Smooth muscle cell (in vitro differentiated cells): Measurements from ENCODE around the gene TMEM203. TPM values are rescaled to one million over a fixed set of nuclear protein-coding genes. Genes with fewer than 3 reads are reported as not detected.

ENCODE experiments used
- DNase-seq: peaks from one replicate; lab custom pipeline; 2025; ENCODE audit not compliant: unreplicated experiment; lab: John Stamatoyannopoulos, UW
- H2AFZ ChIP-seq: fragments of 200-600 bp; sonication (generic); 2 replicates; pipeline ENCODE4 v1.6.0; 2016; ENCODE audit warnings: antibody characterized with exemption, low read depth, mild to moderate bottlenecking
- H3F3A ChIP-seq: fragments of 200-600 bp; sonication (generic); 2 replicates; pipeline ENCODE4 v1.6.0; 2017; ENCODE audit warnings: antibody characterized with exemption, low read depth
- H3K27ac ChIP-seq: fragments of 200-600 bp; sonication (generic); 2 replicates; pipeline ENCODE4 v1.5.1; 2016; ENCODE audit warnings: low read depth, mild to moderate bottlenecking
- H3K27me3 ChIP-seq: fragments of 200-600 bp; sonication (generic); 2 replicates; pipeline ENCODE4 v1.6.1; 2016; ENCODE audit warnings: low read depth, mild to moderate bottlenecking
- H3K36me3 ChIP-seq: fragments of 200-600 bp; sonication (generic); 2 replicates; pipeline ENCODE4 v1.5.1; 2016; ENCODE audit warnings: low read depth
- H3K4me1 ChIP-seq: fragments of 200-600 bp; sonication (generic); 2 replicates; pipeline ENCODE4 v1.5.1; 2016; ENCODE audit warnings: low read depth
- H3K4me2 ChIP-seq: fragments of 200-600 bp; sonication (generic); 2 replicates; pipeline ENCODE4 v1.6.0; 2016; ENCODE audit warnings: mild to moderate bottlenecking
- H3K4me3 ChIP-seq: fragments of 200-600 bp; sonication (generic); 2 replicates; pipeline ENCODE4 v1.5.1; 2016; ENCODE audit warnings: mild to moderate bottlenecking
- H3K79me2 ChIP-seq: fragments of 200-600 bp; sonication (generic); 2 replicates; pipeline ENCODE4 v1.6.0; 2016; ENCODE audit warnings: low read depth, mild to moderate bottlenecking
- H3K9ac ChIP-seq: fragments of 200-600 bp; sonication (generic); 2 replicates; pipeline ENCODE4 v1.6.0; 2016; ENCODE audit warnings: low read depth
- H3K9me3 ChIP-seq: fragments of 200-600 bp; sonication (generic); replicated peaks from 2 replicates; pipeline ENCODE4 v1.5.1; 2016; ENCODE audit warnings: low read depth
- H4K20me1 ChIP-seq: fragments of 200-600 bp; sonication (generic); 2 replicates; pipeline ENCODE4 v1.6.0; 2016; ENCODE audit warnings: low read depth
- WGBS: methylation state at CpG from one replicate; pipeline ENCODE4 v1.1.7; 2016; ENCODE audit warnings: low lambda C conversion rate; 5-methylcytosine and 5-hydroxymethylcytosine counted together
- polyA plus RNA-seq: library from polyadenylated mRNA; unstranded; fragments of >200 nt; fragmentation: Nextera tagmentation; extraction: Ambion mirVana; gene quantifications from 2 replicates; pipeline ENCODE4 v1.2.1, GENCODE V29; 2016
- total RNA-seq: library from RNA; depleted of rRNA; stranded (reverse); fragments of >200 nt; gene quantifications from 2 replicates; pipeline ENCODE4 v1.2.3, GENCODE V29; 2014
- TF ChIP-seq, protein P1 (sequence below): fragments of 200-600 bp; sonication (generic); IDR thresholded peaks from 2 replicates; pipeline ENCODE4 v1.5.1; 2017; ENCODE audit warnings: borderline replicate concordance, mild to moderate bottlenecking, antibody characterized with exemption; ENCODE audit not compliant: insufficient read depth, poor library complexity, severe bottlenecking

TMEM203 gene
- total and polyA plus RNA-seq, 2 experiments from 2014 or later: 31.0 to 55.1 TPM

DNA sequence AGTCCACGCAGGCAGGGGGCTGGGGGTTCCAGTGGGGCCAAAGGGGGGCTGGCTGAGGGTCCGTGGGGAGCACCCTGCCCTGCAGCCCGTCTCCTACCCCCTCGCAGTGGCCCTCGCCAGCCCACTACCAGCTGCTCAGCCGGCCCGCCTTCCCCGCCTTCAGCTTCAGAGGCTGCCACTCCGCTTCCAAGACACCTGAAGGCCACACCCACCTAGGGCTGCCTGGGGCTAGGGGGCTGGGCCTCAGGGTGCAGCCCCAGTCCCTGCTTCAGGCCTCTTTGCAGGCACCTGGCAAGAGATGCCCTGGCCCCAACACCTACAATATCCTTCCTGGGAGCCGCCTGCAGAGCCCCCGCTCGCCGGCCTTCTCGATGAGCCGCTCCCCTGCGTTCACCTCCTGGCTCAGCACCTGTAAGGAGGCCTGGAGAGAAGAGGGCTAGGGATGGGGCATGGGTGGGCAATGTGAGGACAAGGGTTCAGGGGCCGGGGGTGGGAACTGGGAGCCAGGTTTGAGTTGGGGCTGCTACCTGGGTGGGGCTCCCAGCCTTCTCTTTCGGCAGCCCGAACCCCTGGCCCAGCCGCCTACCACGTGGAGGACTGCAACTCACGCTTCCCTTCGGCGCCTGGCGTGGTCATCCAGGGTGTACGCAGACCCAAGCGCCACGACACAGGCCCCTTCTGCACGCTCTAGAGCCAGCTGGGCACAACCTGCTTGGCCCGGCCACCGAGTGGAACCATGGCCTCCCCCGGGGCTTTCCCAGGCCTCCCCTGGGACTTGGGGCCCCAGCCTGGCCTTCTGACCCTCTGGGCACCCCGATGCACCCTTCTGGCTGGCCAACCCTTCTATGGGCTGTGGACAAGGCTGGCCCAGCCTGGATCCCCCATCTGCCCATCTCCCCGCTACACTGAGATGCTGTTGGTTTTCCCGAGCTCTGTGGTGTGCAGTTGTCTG lies 47.4 kb upstream of the TMEM203 start:
- Histone ChIP-seq H3F3A (no peaks in the 10 kb centered on the region), H3K36me3 (no peaks in the 10 kb centered on the region), H3K4me1 (peaks cover 18% of the 10 kb centered on the region), H3K9me3 (no peaks in the 10 kb centered on the region), H3K27me3 (no peaks in the 10 kb centered on the region), H3K4me3 (no peak overlapping the region), H2AFZ (no peak overlapping the region), H3K27ac (no peak overlapping the region), H3K79me2 (peaks cover 20% of the 10 kb centered on the region), H4K20me1 (peaks cover 10% of the 10 kb centered on the region), H3K9ac (no peak overlapping the region), H3K4me2 (no peak overlapping the region)
- DNase-seq: no peak
- TF ChIP-seq, protein P1, sequence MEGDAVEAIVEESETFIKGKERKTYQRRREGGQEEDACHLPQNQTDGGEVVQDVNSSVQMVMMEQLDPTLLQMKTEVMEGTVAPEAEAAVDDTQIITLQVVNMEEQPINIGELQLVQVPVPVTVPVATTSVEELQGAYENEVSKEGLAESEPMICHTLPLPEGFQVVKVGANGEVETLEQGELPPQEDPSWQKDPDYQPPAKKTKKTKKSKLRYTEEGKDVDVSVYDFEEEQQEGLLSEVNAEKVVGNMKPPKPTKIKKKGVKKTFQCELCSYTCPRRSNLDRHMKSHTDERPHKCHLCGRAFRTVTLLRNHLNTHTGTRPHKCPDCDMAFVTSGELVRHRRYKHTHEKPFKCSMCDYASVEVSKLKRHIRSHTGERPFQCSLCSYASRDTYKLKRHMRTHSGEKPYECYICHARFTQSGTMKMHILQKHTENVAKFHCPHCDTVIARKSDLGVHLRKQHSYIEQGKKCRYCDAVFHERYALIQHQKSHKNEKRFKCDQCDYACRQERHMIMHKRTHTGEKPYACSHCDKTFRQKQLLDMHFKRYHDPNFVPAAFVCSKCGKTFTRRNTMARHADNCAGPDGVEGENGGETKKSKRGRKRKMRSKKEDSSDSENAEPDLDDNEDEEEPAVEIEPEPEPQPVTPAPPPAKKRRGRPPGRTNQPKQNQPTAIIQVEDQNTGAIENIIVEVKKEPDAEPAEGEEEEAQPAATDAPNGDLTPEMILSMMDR: no peak
- 91% methylated on average over 31 of the region's 35 CpGs for WGBS

DNA sequence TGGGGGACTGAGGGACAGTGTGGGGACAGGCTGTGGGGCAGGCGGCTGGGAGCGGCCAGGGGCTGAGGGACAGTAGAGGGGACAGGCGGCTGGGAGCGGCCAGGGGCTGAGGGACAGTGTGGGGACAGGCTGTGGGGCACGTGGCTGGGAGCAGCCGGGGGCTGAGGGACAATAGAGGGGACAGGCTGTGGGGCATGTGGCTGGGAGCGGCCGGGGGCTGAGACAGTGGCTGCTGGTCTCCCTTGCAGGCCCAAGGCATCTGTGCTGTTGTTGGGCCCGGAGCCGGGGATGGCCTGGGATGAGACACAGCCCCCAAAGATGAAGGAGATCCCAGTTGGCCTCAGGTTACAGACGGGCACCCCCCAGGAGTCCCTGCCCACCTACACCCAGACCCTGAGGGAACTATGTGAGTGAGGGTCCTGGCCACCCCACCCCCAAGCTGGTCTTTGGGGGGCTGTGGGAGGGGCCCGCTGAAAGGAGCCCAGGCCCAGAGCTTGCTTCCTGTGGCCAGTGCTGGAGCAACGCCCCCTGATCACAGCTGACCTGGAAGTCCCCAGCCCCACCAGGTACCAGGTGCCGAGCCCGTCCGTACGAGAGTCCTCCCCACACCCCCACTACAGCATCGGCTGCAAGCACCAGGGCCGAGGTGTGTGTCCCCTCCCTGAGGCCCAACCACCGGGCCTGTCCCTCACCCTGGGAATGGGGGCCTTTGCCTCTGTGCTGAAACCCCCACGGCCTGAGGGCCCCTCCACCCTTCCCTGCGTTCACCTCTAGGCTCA lies 46.2 kb upstream of the TMEM203 start:
- TF ChIP-seq, protein P1: no peak
- H3K27me3 ChIP-seq: no peaks in the 10 kb centered on the region
- H3F3A ChIP-seq: no peaks in the 10 kb centered on the region
- H3K27ac ChIP-seq: no peak overlapping the region
- H3K4me2 ChIP-seq: no peak overlapping the region
- H3K79me2 ChIP-seq: peaks cover 14% of the 10 kb centered on the region
- no peak for DNase-seq
- H4K20me1 ChIP-seq: peaks cover 9% of the 10 kb centered on the region
- no peak overlapping the region for H2AFZ ChIP-seq
- no peaks in the 10 kb centered on the region for H3K9me3 ChIP-seq
- WGBS: 93% methylated on average over 16 of the region's 22 CpGs
- H3K4me3 ChIP-seq: no peak overlapping the region
- H3K4me1 ChIP-seq: peaks cover 18% of the 10 kb centered on the region
- H3K9ac ChIP-seq: no peak overlapping the region
- H3K36me3 ChIP-seq: no peaks in the 10 kb centered on the region

DNA sequence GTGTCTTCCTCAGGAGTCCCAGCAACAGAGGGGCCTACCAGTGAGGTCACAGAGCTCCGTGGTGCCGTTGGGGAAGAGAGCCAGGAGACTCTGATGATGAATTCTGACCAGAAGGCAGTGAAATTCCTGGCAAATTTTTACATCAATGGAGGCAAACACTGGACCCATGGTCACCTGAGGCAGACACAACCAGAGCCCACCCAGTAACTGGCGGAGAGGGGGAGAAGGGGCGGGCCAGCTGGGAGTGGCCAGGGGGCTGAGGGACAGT lies 45.7 kb upstream of the TMEM203 start, which contains the start of gene STPG3:
TSS of gene STPG3 (plus strand) at position 93 of the 268 bp plus-strand sequence. CDS start at position 94, 1 bp downstream.
- Histone ChIP-seq H3K79me2 (peaks cover 9% of the 10 kb centered on the region), H3K4me3 (no peak within 1 kb of the TSS), H4K20me1 (peaks cover 4% of the 10 kb centered on the region), H3K9me3 (no peaks in the 10 kb centered on the region), H3K27ac (no peak within 1 kb of the TSS), H3K27me3 (no peaks in the 10 kb centered on the region), H3K4me1 (peaks cover 13% of the 10 kb centered on the region), H2AFZ (no peak within 1 kb of the TSS), H3K9ac (no peak within 1 kb of the TSS), H3K4me2 (no peak within 1 kb of the TSS), H3K36me3 (no peaks in the 10 kb centered on the region), H3F3A (no peaks in the 10 kb centered on the region)
- 69% methylated on average over 2 of the region's 4 CpGs for WGBS
- TF ChIP-seq, protein P1: no peak
- DNase-seq: no peak
